ENCODE measurements around the gene FRMD4A. TPM values are rescaled to one million over a fixed set of nuclear protein-coding genes. Genes with fewer than 3 reads are reported as not detected.

The FRMD4A gene
- total and polyA plus RNA-seq, 10 of the 15 experiments (the other 5 are each of a cell fraction or from before 2014, with no cell fraction given): 17.8 to 75.2 (median 39.1) TPM

DNA sequence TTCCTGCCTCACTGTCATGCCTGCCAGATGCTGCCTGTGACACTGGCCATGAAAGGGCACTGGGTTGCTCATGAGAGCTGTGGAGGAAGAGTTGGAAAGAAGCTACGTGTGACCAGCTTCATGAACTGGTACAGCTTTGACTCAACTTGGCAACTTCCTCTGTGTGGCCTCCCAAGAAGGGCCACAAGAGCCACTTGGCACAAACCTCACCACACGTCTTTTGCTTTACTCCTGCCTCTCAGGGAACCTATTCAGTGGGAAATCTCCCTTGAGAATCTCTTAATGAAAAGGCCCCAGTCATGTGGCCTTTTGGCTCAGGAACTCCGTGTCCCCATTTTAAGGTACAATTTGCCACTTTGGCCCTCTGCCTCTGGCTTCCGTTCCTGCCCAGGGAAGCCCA is 54.5 kb downstream of the FRMD4A start (continued):
- TF ChIP-seq, protein P1, sequence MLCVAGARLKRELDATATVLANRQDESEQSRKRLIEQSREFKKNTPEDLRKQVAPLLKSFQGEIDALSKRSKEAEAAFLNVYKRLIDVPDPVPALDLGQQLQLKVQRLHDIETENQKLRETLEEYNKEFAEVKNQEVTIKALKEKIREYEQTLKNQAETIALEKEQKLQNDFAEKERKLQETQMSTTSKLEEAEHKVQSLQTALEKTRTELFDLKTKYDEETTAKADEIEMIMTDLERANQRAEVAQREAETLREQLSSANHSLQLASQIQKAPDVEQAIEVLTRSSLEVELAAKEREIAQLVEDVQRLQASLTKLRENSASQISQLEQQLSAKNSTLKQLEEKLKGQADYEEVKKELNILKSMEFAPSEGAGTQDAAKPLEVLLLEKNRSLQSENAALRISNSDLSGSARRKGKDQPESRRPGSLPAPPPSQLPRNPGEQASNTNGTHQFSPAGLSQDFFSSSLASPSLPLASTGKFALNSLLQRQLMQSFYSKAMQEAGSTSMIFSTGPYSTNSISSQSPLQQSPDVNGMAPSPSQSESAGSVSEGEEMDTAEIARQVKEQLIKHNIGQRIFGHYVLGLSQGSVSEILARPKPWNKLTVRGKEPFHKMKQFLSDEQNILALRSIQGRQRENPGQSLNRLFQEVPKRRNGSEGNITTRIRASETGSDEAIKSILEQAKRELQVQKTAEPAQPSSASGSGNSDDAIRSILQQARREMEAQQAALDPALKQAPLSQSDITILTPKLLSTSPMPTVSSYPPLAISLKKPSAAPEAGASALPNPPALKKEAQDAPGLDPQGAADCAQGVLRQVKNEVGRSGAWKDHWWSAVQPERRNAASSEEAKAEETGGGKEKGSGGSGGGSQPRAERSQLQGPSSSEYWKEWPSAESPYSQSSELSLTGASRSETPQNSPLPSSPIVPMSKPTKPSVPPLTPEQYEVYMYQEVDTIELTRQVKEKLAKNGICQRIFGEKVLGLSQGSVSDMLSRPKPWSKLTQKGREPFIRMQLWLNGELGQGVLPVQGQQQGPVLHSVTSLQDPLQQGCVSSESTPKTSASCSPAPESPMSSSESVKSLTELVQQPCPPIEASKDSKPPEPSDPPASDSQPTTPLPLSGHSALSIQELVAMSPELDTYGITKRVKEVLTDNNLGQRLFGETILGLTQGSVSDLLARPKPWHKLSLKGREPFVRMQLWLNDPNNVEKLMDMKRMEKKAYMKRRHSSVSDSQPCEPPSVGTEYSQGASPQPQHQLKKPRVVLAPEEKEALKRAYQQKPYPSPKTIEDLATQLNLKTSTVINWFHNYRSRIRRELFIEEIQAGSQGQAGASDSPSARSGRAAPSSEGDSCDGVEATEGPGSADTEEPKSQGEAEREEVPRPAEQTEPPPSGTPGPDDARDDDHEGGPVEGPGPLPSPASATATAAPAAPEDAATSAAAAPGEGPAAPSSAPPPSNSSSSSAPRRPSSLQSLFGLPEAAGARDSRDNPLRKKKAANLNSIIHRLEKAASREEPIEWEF (IDR thresholded peaks at IDR 0.05; ENCODE audit: insufficient replicate concordance, low read depth, low read length): no peak

DNA sequence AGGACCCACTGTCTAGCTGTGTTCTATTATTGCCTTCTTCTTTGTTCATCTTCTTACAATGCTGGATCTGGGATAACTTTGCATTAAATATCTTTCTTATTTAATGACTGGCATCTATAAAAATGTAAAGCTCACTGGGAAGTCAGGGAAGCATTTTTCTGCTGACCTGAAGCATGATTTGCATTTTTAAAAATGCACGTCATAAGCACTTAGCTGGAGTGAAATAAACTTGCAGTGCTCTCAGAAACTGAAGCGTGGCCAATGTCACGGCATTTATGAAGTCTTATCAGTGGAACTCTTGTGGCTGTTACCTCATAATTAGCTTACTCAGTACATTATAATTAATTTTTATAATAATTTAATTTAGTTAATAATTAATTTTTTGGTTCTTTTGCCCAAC is 59.1 kb downstream of the FRMD4A start:
- POLR2A ChIA-PET: no interaction called here
- Histone ChIP-seq H2AFZ (ENCODE audit: control insufficient read depth, low read depth, low read length) (no peak overlapping the region), H3K4me2 (ENCODE audit: control insufficient read depth, insufficient read depth) (no peak overlapping the region), H3K9ac (ENCODE audit: control insufficient read depth, insufficient read depth, low read length) (no peak overlapping the region), H3K27ac (ENCODE audit: control insufficient read depth, insufficient read depth) (no peak overlapping the region), H3K36me3 (ENCODE audit: control insufficient read depth in 2 of 2, insufficient read depth in 2 of 2, low read length in 1 of 2) (no peaks in the 10 kb centered on the region), H3K4me1 (ENCODE audit: control insufficient read depth, insufficient read depth, low read length) (no peaks in the 10 kb centered on the region), H3K4me3 (no peak overlapping the region), H3K79me2 (ENCODE audit: control insufficient read depth, insufficient read depth, low read length) (no peaks in the 10 kb centered on the region), H3K9me3 (replicated peaks; ENCODE audit: control insufficient read depth, insufficient read depth, low read length) (no peaks in the 10 kb centered on the region; the same call in 2 of the 3 replicates), H3K27me3 (replicated peaks in 1 of 2; ENCODE audit: control insufficient read depth in 2 of 2, insufficient read depth in 2 of 2, low read length in 1 of 2) (no peaks in the 10 kb centered on the region; a peak in 3 of 4 replicates), H4K20me1 (ENCODE audit: control insufficient read depth, insufficient read depth) (no peaks in the 10 kb centered on the region)
- SMC1A ChIA-PET (ENCODE audit: uncharacterized antibody, unreplicated experiment): no interaction called here
- CTCF ChIA-PET: interaction anchor here (0.5 kb wide), 2 partner anchors 484 to 967 kb away, joined by 3 read pairs; no protein-coding TSS in a partner anchor
- ATAC-seq: no peak
- TF ChIP-seq, protein P2, sequence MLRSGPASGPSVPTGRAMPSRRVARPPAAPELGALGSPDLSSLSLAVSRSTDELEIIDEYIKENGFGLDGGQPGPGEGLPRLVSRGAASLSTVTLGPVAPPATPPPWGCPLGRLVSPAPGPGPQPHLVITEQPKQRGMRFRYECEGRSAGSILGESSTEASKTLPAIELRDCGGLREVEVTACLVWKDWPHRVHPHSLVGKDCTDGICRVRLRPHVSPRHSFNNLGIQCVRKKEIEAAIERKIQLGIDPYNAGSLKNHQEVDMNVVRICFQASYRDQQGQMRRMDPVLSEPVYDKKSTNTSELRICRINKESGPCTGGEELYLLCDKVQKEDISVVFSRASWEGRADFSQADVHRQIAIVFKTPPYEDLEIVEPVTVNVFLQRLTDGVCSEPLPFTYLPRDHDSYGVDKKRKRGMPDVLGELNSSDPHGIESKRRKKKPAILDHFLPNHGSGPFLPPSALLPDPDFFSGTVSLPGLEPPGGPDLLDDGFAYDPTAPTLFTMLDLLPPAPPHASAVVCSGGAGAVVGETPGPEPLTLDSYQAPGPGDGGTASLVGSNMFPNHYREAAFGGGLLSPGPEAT (IDR thresholded peaks at IDR 0.05; ENCODE audit: low read depth): no peak
- TF ChIP-seq CHD2 (IDR thresholded peaks at IDR 0.05; ENCODE audit: borderline replicate concordance, low read depth, low read length) (no peak), BACH1 (IDR thresholded peaks at IDR 0.05; ENCODE audit: borderline replicate concordance) (no peak), RB1 (IDR thresholded peaks at IDR 0.05; ENCODE audit: borderline replicate concordance) (no peak), CEBPB (IDR thresholded peaks at IDR 0.05; ENCODE audit: borderline replicate concordance in 1 of 2, low read depth in 2 of 2, low read length in 2 of 2) (no peak), GABPA (IDR thresholded peaks at IDR 0.05; ENCODE audit: low read depth) (no peak)
- TF ChIP-seq, protein P3, sequence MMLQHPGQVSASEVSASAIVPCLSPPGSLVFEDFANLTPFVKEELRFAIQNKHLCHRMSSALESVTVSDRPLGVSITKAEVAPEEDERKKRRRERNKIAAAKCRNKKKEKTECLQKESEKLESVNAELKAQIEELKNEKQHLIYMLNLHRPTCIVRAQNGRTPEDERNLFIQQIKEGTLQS (IDR thresholded peaks at IDR 0.05; ENCODE audit: borderline replicate concordance, extremely low read depth, low read depth, low read length): no peak
- TF ChIP-seq, protein P1 (IDR thresholded peaks at IDR 0.05; ENCODE audit: insufficient replicate concordance, low read depth, low read length): no peak
- RAD21 ChIA-PET (ENCODE audit: unreplicated experiment): no interaction called here
- WGBS (ENCODE audit: insufficient coverage, insufficient replicate concordance, low lambda C conversion rate, missing lambda C conversion rate): 15% methylated on average over 3 of the region's 3 CpGs
- no peak for DNase-seq (ENCODE audit: low read depth, low spot score)
- FAIRE-seq: no peak
- in situ Hi-C loops (cut with MboI) (no loop called here), intact Hi-C loops (cut with micrococcal nuclease; ENCODE audit: unreplicated experiment) (no loop called here)
- BruUV-seq (replicated peaks): no TSS peak

All from GM12878 (cell line).